Stimulated activated CD8-positive, alpha-beta memory T cell treated with anti-CD3 and anti-CD28 coated beads, Interleukin-2, amount 100 ng/mL, for 48 hours (primary cell): ENCODE measurements around the gene C11orf52.

Experiments used
- DNase-seq, 2 donors: peaks; one replicate each; pipeline ENCODE4 v3.0.0-alpha.2; 2020; ENCODE audit warnings: low read depth in 2 of 2

The C11orf52 gene

GRCh38 chr11:111938687-111939160 is 20.0 kb downstream of the C11orf52 start:
- DNase-seq = no peak

GRCh38 chr11:111939836-111940604 is 21.3 kb downstream of the C11orf52 start:
- DNase-seq = no peak

- DNase-seq = no peak
These were observed 23.2 kb downstream of the C11orf52 start for GRCh38 chr11:111941963-111942362.

GRCh38 chr11:111942829-111943228 is 24.1 kb downstream of the C11orf52 start:
- DNase-seq = no peak

GRCh38 chr11:111944139-111944538 is 25.4 kb downstream of the C11orf52 start:
- DNase-seq = no peak

GRCh38 chr11:111944651-111945051 is 25.9 kb downstream of the C11orf52 start:
- DNase-seq = no peak

- DNase-seq = no peak
These were observed 26.5 kb downstream of the C11orf52 start for GRCh38 chr11:111945198-111945597.

- no peak for DNase-seq
These were observed 27.8 kb downstream of the C11orf52 start for GRCh38 chr11:111946499-111946898.

- no peak for DNase-seq
These were observed 28.4 kb downstream of the C11orf52 start for GRCh38 chr11:111947143-111947542.

- no peak for DNase-seq
These were observed 31.1 kb downstream of the C11orf52 start for GRCh38 chr11:111949519-111950426.

- DNase-seq = no peak
These were observed 32.9 kb downstream of the C11orf52 start for GRCh38 chr11:111951565-111951964.

GRCh38 chr11:111954154-111954553 is 35.4 kb downstream of the C11orf52 start:
- no peak for DNase-seq

GRCh38 chr11:111957663-111958444 is 39.1 kb downstream of the C11orf52 start:
- no peak for DNase-seq

GRCh38 chr11:111960916-111961315 is 42.2 kb downstream of the C11orf52 start:
- DNase-seq = no peak

- DNase-seq = no peak
These were observed 42.9 kb downstream of the C11orf52 start for GRCh38 chr11:111961389-111962300.

GRCh38 chr11:111963931-111964340 is 45.2 kb downstream of the C11orf52 start:
- DNase-seq = no peak

GRCh38 chr11:111966678-111967077 is 48.0 kb downstream of the C11orf52 start:
- DNase-seq = no peak

- DNase-seq = no peak
These were observed 48.9 kb downstream of the C11orf52 start for GRCh38 chr11:111967649-111968048.

- no peak for DNase-seq
These were observed 50.6 kb downstream of the C11orf52 start for GRCh38 chr11:111969344-111969743.

GRCh38 chr11:111974446-111974845 is 55.7 kb downstream of the C11orf52 start:
- DNase-seq = no peak
